CD4-positive, alpha-beta T cell treated with Interleukin-21 for 1 hour (primary cell): ENCODE measurements around the gene SLC6A6.

Source experiments
- DNase-seq: peaks from one replicate; pipeline ENCODE4 v3.0.0-alpha.2; 2020

SLC6A6 gene

DNA sequence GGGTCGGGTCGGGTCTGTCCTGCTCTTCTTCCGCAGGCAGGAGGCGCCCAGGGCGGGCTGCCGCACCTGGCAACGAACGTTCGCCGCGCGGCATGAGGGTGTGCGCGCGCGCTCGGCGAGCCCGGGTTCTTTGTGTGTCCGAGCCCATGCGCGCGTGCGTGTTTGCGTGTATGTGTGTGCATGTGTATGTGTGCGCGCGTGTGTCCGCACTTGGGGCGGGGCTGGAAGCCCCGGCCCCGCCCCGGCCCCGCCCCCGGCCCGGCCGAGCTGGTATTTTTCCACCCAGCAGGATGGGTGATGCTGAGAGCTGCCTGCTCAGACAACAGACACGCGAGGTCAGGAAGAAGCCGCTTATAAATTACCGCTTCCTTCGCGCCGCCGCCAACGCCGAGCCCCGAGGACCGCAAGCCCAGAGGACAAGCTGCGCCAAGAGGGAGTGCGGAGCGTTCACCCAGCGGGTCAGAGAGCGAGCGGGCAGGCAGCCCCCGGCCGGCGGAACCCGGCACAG, at the start of gene SLC6A6:
SLC6A6 (plus strand) TSS at position 303 of the 508 bp plus-strand sequence. CDS start 41,029 bp downstream, outside the sequence.
- DNase-seq = peak; percentile 96

DNA sequence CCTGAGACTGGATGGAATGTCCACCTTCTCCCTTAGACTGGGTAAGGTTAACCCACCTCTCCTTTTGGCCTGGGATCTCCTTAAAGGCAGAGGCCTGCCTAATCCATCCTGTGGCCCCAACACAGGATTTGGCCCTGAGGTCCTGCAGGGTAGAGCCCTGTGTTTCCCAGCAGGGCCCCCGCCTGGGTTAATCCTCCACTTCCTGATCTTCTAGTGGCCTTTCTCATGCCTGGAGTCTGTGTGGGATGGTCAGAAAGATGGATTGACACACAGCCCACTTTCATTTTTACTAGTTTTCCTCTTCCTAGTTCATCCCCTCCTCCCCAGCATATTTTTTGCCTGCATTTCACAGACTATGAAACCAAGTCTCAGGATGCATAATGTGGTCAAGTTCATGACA, 48.9 kb upstream of the SLC6A6 start:
- DNase-seq = no peak

DNA sequence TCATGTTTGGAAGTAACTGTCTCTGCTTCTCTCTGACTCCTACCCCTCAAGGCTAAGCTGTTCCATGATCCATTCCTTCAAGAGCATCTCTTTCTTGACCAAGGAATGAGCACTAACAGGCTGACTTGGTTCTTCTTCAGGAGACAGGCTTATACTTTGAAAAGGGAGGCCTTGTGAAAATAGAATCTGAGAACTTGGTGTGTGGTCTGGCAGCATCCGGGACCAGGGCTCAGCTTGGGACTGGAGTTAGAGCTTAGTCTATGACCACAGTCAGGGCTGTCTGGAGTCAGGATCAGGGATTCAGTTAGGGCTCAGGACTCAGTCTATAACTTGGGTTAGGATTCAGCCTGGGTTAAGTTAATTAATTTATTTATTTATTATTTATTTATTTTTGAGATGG, 44.9 kb upstream of the SLC6A6 start:
- DNase-seq = no peak

DNA sequence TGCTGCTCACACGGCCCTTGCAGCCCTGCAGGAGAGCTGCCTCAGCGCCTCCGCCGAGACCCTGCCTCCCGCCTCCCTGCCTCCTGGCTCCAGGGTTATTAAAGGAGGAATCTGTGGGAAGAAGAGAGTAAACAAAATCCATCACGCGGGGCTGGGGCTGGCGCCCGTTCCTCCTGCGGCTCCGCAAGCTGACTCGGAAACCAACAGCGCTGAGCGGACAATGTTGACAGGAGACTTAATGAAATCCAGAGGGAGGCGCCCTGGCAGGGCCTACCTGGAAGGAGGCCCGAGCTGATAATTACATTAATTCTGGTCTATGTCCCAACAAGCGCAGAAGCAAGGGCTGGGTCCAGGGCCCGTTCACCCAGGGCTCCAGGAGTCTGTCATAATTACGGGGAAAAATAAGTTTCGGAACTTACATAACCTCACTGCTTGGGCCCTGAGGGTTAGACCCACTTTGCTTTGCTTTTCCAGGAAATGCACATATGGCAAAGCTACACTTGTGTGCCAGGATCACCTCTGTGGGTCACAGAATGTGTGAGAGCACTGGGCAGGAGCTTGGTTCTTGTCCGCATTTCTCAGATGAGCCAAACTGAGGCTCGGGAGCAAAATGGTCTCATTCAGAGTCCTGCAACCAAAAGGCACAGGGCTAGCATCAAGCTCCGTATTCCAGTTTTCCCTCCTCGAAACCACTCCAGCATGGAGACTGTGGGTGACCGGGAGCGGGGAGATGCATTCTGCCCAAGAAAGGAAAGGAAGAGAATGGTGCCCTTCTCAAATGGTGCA, 43.8 kb upstream of the SLC6A6 start:
- no peak for DNase-seq

GRCh38 chr3:14359348-14359747, 43.1 kb upstream of the SLC6A6 start:
- DNase-seq = no peak

DNA sequence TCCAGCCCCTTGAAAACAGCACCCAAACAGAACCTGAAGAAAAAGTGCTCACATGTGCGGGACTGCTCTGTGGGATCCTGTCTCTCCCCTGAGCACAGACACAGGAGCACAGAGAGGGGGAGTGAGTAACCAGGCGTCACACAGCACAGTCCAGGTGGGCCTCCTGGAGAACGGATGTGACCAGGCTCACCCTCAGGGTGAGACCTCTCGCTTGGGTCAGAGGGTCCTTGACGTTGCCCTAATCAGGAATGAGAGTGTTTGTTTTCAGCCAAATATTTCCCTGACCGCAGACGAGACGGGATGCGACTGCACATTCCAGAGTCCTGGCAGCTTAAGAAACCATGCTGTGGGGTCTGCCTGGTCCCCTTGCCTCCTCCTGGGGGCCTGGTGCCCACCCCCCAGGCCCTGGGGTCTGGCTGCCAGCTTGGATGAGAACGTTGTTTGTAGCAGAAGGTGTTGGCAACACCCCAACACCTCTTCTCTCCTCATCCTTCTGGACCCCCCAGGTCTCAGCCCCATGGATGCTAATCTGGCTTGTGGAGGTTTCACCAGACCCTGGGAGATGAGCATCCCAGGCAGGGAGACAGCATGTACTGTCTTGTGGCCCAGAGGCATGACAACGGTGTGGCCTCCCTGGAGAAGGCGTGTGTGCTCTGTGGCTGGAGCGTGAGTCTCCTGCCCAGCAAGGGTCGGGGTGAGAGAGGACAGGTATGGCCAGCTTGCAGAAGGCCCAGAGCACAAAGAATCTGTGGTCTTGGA, 42.1 kb upstream of the SLC6A6 start:
- DNase-seq = no peak

DNA sequence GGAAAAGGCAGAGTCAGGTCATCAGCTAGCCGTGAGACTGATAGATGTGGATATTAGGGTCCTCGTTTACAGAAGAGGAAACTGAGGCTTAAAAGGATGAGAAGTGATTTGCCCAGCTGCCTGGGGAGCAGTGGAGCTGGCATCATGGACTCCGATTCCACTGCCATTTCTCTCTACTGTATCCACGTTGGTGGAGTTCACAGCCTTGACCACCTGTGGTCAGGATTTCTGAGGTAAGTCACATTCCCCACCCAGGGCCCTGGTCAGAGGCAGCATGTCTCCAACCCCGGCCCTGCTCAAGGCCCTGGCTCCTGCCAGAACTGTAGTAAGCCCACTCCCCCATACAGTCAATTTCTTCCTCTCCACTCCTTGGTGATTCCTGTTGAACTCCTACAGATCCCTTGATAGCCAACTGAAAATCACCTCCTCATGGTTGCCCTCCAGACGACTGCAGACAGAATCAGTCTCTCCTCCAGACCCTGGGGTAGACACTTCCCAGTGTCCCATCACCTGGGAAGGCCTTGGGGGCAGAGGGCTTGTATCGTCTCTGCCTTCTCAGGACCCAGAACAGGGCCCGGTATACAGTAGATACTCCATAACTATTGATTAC, 41.2 kb upstream of the SLC6A6 start:
- DNase-seq = no peak

- DNase-seq = no peak
Measured at GRCh38 chr3:14362890-14363289, 39.5 kb upstream of the SLC6A6 start.

GRCh38 chr3:14363379-14363778, 39.0 kb upstream of the SLC6A6 start:
- no peak for DNase-seq

GRCh38 chr3:14363991-14364390, 38.4 kb upstream of the SLC6A6 start:
- no peak for DNase-seq

GRCh38 chr3:14364580-14365292, 37.7 kb upstream of the SLC6A6 start:
- DNase-seq = no peak

DNA sequence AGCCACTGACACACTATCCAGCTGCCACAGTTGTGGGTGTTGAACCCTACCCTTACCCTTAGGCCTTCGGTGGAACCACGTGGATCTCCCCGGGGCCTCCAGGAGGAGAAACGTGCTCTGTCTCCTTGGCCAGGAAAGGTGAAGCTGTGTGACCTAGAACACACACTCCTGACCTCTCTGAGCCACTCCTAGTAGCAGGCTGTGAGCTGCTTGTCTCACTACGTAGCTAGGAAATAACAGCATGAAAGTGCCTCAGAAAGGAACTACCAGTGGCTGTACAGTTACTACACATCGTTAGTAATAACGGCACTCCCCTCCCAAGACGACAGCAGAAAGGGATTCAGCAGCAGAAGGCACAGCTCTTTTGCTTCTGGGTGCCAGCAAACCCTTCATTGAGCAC, 36.2 kb upstream of the SLC6A6 start:
- DNase-seq = no peak

DNA sequence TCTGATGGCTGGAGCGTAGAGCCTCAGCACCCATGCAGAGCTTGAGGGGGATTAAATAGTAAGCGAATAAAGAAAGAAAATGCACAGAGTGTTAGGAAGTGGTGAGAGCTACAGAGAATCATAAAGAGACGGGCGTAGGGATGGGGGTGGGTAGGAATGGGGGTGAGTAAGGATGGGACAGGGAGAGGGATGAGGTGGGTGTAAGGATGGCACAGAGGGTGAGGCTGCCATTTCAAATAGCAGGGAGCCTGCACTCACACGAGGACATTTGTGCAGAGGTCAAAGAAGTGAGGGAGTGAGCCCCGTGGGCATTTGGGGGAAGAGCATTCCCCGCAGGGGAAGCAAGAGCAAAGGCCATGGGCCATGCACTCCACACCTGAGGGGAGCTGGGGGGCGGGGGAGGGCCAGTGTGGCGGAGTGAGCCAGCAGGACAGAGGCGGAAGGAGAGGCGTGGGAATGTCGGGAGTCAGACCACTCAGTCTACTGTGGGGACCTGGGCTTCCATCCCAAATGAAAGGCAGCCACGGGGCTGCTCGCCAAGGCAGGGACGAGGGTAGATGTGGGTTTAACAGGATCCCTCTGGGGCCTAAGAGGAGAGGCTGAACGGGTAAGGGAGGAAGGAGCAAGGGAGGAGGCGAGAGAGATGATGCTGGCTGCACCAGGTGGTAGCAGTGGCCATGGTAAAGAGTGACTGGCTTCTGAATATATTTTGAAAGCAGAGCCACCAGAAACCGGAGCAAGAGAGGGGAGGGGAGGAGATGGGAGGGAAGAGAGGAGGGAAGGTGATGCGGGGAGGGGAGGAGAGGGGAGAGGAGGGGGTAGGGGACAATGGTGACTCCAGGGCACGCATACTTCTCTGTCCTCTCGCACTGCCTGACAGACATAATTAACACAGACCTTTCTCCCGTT, 35.2 kb upstream of the SLC6A6 start:
- DNase-seq = no peak

GRCh38 chr3:14368146-14368545, 34.3 kb upstream of the SLC6A6 start:
- no peak for DNase-seq

DNA sequence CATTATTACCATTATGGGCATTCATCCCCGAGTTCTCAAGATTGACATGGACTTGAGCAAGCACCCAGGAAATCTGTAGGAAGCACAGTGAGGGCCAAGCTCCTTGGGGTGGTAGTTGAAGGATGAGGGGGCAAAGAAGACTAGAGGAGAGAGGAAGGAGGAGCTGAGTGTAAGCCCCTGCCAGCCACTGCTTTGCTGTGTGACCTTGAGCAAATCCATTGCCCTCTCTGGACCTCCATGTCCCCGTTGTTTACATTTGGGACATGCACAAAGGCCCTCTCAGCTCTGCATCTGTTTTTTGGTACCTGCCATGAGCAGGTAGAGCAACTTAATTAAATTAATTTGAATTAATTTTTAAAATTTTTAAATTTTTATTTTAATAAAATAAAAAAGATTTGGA, 33.5 kb upstream of the SLC6A6 start:
- no peak for DNase-seq

GRCh38 chr3:14369675-14370669, 32.4 kb upstream of the SLC6A6 start:
- no peak for DNase-seq

DNA sequence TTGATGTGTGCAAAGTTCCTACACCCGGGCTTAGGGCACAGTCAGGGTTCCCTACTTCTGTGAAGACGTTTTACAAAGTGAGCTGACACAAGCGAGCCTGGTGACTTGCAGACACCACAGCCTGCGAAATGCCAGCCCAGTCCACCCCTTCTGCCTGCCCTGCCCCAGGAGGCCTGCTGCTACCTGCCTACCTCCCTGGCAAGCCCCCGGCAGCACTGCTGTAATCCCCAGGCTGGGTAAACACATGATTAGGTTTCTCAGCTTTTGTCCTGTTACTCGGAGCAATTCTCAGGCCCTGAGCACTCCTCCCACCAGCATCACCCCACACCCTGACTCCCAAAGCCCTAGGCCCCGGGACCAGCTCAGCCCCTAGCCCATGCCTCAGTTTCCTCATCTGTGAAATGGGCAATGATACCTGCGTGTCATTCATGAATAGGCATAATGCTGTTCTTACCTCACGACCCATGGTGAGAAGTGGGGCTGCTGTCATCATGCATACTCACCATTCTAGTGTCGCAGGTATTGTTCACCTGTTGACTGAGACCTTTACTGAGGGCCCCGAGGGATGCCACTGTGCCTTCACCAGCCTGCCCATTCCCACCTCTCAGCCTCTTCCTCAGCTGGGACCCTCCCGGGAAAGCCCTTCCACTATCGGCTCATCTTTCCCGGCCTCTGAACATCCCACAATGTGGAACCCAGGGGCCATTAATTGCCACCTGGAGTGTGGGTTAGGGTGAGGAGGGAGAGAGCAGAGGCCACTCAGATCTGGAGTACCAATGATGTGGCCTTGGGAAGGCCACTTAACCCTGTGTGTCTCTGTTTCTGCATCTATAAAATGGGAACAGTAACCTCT, 31.5 kb upstream of the SLC6A6 start:
- DNase-seq = no peak

DNA sequence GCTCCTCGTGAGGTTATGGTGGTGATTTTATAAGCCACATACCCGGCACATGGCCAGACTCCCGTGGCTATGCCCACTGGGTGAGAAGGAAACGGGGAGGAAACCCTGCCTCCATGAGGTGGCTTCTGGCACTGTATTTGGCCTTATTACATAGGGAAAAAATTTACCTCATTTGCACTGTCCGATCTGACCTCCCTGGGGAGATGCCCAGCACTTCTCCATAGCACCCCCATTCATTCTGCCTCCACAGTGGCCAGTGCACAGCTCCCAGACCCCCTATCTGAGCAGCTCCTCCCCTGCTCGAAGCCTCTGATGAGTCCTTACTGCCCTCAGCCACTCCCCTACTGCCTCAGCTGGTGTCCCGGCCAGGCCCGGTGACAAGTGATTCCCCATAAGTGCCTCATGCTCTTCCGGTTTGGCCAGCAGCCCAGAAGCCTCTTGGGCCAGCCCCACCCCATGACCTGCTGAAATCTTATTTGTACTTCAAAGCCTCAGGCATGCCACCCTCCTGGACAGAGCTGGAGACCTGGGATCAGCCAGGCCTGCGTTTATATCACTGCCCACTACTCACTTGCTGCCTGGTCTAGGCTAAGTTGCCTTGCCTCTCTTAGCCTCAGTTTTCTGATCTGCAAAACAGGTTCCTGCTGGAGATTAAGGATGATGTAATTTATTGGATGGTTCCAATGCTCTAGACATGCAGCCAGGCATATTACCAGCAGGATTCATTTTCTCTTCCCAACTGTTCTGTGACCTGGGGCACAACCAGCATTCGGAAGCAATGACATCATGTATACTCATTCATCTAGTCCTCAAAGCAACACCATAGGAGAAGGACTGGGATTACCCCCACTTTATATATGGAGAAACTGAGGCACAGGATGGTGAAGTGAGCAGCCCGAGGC, 30.6 kb upstream of the SLC6A6 start:
- no peak for DNase-seq

DNA sequence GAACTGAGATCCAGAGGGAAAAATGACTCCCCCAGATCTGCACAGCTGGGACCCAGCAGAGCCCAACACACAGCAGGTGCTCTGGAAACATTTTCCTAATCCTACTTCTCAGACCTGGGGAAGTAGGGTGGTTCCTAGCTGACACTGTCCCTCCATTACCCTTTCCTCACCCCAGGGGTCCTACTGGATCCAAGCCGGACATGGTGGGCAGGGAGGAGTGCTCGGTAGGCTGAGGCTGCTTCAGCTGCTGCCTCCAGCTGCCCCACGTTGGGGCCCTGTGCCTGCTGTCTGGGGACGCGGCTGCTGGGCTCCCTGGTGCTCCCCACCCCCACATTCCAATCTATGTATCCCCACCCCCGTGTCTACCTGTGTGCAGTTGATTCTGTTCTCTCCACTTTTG, 29.8 kb upstream of the SLC6A6 start:
- no peak for DNase-seq
